GM12874 (cell line): Measurements from ENCODE around the gene FOXE3.

Experiments
- TF ChIP-seq, protein P1 (sequence below): IDR thresholded peaks from 2 replicates; pipeline ENCODE4 v1.5.1; 2011; ENCODE audit warnings: low read depth, mild to moderate bottlenecking, control low read depth, low read length, moderate library complexity; ENCODE audit not compliant: insufficient read depth

The FOXE3 gene

DNA sequence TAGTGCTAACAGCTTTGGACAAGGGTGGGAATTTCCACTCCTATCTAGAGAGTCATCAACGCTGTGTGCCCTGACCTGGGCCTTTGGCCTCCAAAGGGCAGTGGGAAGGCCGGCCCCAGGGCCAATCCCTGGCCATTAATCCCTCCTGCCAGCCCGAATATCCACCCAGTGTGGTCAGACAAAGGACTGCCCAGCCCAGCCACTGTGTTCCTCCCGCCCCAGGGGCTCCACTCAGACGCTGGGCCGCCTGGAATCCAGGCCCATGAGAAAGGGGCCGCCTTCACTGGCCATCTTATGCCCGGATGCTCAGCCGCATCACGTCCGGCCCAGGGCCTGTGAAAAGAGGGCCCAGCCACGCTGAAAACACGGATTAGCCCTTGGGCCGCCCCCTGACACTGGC is 3.6 kb upstream of the FOXE3 start:
- TF ChIP-seq, protein P1, sequence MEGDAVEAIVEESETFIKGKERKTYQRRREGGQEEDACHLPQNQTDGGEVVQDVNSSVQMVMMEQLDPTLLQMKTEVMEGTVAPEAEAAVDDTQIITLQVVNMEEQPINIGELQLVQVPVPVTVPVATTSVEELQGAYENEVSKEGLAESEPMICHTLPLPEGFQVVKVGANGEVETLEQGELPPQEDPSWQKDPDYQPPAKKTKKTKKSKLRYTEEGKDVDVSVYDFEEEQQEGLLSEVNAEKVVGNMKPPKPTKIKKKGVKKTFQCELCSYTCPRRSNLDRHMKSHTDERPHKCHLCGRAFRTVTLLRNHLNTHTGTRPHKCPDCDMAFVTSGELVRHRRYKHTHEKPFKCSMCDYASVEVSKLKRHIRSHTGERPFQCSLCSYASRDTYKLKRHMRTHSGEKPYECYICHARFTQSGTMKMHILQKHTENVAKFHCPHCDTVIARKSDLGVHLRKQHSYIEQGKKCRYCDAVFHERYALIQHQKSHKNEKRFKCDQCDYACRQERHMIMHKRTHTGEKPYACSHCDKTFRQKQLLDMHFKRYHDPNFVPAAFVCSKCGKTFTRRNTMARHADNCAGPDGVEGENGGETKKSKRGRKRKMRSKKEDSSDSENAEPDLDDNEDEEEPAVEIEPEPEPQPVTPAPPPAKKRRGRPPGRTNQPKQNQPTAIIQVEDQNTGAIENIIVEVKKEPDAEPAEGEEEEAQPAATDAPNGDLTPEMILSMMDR, result no peak

DNA sequence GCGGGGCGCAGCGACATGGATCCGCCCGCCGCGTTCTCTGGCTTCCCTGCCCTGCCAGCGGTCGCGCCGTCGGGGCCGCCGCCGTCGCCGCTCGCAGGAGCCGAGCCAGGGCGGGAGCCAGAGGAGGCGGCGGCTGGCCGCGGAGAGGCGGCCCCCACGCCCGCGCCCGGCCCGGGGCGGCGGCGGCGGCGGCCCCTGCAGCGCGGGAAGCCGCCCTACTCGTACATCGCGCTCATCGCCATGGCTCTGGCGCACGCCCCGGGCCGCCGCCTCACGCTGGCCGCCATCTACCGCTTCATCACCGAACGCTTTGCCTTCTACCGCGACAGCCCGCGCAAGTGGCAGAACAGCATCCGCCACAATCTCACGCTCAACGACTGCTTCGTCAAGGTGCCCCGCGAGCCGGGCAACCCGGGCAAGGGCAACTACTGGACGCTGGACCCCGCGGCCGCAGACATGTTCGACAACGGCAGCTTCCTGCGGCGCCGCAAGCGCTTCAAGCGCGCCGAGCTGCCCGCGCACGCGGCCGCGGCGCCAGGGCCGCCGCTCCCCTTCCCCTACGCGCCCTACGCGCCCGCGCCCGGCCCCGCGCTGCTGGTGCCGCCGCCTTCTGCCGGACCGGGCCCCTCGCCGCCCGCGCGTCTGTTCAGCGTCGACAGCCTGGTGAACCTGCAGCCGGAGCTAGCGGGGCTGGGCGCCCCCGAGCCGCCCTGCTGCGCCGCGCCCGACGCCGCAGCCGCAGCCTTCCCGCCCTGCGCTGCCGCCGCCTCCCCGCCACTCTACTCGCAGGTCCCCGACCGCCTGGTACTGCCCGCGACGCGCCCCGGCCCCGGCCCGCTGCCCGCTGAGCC is 459 bp downstream of the FOXE3 start:
- TF ChIP-seq, protein P1, result no peak

DNA sequence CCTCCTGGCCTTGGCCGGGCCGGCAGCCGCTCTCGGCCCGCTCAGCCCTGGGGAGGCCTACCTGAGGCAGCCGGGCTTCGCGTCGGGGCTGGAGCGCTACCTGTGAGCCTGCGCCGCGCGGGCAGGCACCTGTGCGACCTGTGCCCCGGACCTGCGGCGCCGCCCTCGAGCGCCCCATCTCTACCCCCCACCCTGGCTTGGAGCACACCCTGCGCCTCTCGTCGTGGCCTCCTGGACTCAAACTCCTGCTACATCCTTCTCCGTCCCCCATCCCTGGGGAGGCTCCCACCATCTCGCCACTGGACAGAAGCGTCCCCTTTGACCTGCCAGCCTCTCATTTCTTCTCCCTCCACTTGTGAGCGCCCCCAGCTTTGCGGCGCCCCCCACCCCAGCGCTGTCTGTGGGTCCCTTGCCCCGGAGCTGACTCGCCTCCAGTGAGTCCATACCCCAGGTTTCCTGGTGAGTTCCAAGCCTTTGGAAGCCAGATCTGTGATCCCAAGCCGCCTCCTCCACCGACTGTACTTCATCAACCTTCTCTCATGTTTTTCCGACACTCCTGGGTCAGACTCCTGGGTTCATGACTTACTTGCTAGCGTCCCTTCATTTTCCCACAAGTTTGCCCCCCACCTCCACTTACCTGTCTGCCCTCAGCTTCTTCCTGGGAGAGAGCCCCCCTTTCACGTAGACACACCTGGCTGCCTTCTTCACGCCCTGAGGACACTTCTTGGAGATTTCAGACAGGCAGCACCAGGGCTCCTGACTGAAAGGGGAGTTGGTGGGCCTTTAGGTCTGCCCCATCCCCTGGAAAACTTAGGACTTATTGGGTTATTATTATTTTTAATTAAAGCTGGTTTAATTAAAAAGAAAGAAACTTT is 1.3 kb downstream of the FOXE3 start:
- TF ChIP-seq, protein P1, result no peak

DNA sequence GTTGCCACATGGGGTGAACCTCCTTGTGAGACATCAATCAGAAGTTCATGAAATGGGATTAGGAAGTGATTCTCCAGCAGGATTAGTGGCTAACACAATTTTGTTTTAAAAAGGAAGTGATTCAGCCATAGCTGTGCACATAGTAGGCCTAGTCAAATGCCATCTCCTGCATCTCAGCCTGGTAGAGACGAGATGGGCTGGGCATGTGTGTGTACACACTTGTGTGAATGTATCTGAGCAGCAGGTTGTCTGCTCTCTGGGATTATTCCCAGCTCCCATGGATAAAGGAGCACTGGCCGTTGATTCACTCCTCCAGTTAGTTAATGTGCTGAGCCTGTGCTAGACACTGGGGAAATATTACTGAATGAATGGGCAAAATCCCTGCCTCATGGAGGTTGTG is 2.0 kb downstream of the FOXE3 start:
- TF ChIP-seq, protein P1, result no peak

DNA sequence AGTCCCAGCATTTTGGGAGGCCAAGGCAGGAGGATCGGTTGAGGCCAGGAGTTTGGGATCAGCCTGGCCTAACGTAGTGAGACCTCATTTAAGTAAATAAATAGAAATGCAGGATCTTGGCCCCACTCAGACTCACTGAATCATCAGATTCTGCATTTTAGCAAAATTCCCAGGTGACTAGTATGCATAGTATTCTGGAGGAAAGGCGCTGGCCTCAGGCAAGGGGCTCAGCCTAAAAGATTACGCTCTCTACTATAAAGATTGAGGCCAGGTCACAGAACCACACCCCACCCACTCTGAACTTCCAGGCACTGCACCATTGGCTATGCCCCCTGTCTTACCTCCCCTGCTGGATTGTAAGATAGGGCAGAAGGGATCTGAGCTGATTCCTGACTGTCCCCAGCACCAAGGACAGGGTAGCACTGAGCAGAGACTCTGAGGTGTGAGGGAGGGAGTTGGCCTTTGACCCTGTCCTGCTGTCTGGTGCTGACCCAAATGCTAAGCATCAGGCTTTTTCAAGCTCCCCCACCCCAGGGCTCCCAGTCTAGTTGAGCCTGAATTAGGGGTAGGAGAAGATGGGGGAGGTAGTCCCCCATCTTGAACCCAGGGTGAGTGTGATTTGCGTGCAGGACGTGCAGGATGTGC is 2.7 kb downstream of the FOXE3 start:
- TF ChIP-seq, protein P1, result no peak

DNA sequence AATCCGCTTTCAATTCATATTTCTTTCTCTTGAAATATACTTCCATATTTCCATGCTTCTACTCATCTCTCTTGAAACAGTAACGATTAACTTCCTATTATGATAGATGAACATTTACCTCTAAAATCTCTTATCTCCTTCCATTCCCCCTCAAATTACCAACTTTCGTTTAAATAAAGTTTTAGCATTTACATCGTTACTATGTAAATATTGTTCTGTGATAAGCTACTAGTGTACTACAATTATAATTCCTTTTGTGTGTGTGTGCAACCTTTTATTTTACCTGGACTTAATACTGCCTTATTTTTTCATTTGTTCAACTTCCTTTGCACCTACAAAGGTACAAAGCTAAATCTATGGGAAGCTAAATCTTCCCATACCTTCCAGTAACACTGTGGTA is 4.5 kb downstream of the FOXE3 start:
- TF ChIP-seq, protein P1, result no peak

DNA sequence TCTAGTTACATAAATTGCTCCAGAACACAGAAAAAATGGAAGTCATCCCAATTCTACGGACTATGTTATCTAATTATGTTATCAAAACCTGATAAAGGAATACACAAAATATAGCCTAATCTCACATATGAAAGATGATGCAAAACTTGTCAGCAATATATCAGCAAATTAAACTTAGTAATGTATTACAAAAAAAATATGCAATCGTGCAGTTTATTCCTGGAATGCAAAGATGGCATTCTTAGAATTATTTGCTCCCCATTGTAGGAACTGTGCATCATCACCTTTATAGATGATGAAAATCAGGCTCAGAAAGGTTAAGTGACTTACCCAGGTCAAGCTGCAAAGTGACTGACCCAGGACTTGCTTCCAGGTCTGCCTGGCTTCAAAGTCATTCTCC is 7.8 kb downstream of the FOXE3 start:
- TF ChIP-seq, protein P1, result no peak
